Activated CD4-positive, alpha-beta T cell treated with anti-CD3 and anti-CD28 coated beads, Interleukin-2, amount 10 ng/mL, durations not matched to agents 7 days and 5 days (primary cell): ENCODE data around the gene GAGE12H. TPM values are rescaled to one million over a fixed set of nuclear protein-coding genes. Genes with fewer than 3 reads are reported as not detected.

ENCODE experiments used
- CTCF ChIA-PET: fragments of 350-600 bp; sonication (Branson Sonifier 250); formaldehyde crosslinking; loops from one replicate; lab custom pipeline; 2021; ENCODE audit warnings: antibody characterized with exemption; lab: Charles Lee
- POLR2A ChIA-PET: fragments of 350-600 bp; sonication (Branson Sonifier 250); formaldehyde crosslinking; loops from one replicate; lab custom pipeline; 2021; ENCODE audit warnings: antibody characterized with exemption; lab: Charles Lee
- DNase-seq: peaks from one replicate; pipeline ENCODE4 v3.0.0-alpha.2; 2020
- H3K27ac Mint-ChIP-seq: one replicate; pipeline ENCODE4 v1.8.0; 2021; ENCODE audit warnings: mild to moderate bottlenecking, moderate library complexity, mixed read lengths
- H3K27me3 Mint-ChIP-seq: one replicate; pipeline ENCODE4 v1.8.0; 2021; ENCODE audit warnings: mixed read lengths
- H3K36me3 Mint-ChIP-seq: one replicate; pipeline ENCODE4 v1.8.0; 2021; ENCODE audit warnings: low read depth, mixed read lengths
- H3K4me1 Mint-ChIP-seq: one replicate; pipeline ENCODE4 v1.8.0; 2021; ENCODE audit warnings: mixed read lengths
- H3K4me3 Mint-ChIP-seq: one replicate; pipeline ENCODE4 v1.8.0; 2021; ENCODE audit warnings: mild to moderate bottlenecking, moderate library complexity, mixed read lengths
- H3K9me3 Mint-ChIP-seq: one replicate; pipeline ENCODE4 v1.8.0; 2021; ENCODE audit warnings: mixed read lengths
- total RNA-seq, 2 experiments: library from RNA; stranded (reverse); gene quantifications; one replicate each; pipeline ENCODE4 v1.2.3, GENCODE V29; 2021

GAGE12H gene
- total RNA-seq, 2 experiments from 2014 or later: not detected

DNA sequence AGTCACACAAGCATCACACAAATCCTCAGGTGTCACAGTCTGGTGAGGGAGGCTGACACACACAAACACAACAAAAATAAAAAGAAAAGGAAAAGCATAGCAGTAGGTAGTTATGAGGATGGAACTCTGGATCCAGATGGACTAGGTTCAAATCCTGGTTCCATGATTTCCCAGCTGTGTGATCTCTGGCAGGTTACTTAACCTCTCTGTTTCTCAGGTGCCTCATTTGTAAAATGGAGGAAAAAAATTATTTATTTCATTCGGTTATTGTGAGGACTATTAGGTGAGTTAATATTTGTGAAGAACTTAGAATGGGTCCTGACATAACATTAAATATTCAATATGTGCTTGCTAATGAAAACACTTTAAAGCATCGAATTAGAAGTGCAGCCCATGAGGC is 38.8 kb downstream of the GAGE12H start:
- no peak for DNase-seq

DNA sequence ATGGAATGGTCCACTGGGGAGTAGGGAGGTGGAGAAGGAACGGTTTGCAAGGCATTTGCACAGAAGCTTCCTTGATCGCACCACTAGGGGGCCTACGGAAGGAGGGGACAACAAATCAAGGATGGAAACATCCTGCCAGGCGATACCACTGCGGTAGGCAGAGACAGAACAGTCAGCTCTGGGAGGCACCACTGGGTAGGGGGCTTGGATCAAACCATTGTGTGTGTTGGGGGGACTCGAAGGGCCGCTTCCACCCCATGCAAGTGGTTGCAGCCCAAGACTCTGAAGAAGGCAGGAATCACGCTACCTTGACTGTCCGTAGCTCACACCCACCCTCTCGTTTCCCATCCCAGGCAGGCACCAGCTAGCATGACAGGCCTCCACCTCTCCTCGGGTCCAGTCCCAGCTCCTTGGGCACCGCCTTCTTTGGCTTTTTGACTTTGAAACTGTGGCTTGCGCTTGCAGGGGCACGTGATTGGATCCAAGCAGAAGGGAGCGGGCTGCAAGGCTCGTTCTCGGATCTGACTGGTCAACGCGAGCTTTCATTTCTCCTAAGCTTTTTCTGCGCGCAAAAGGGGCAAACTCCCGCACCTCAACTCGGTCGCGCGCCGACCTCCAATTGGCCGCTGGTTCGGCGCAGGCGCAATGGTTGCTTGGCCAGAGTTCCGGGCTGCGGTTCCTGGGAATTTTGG is 47.5 kb downstream of the GAGE12H start:
- peaks cover 6% of the 10 kb centered on the region for H3K4me1 Mint-ChIP-seq
- DNase-seq: peak; percentile 60
- H3K9me3 Mint-ChIP-seq: peaks cover 2% of the 10 kb centered on the region
- POLR2A ChIA-PET: no interaction called here
- H3K27me3 Mint-ChIP-seq: peaks cover 2% of the 10 kb centered on the region
- CTCF ChIA-PET: interaction anchor here (0.9 to 1.7 kb wide), 2 partner anchors 12 to 17 kb away, joined by 3 to 4 read pairs; no protein-coding TSS in a partner anchor
- peak overlapping the region; percentile 63 for H3K27ac Mint-ChIP-seq
- H3K4me3 Mint-ChIP-seq: peak overlapping the region; percentile 71
- peaks cover 1% of the 10 kb centered on the region for H3K36me3 Mint-ChIP-seq

More for the DNA sequence above, 38.8 kb downstream of the GAGE12H start:
- ChIA-PET CTCF (no interaction called here), POLR2A (no interaction called here)
- Mint-ChIP-seq H3K4me1 (no peaks in the 10 kb centered on the region), H3K9me3 (peaks cover 2% of the 10 kb centered on the region), H3K27me3 (no peaks in the 10 kb centered on the region), H3K36me3 (no peaks in the 10 kb centered on the region), H3K27ac (no peak overlapping the region), H3K4me3 (no peak overlapping the region)

Other genes starting within 250 kb of the GAGE12H start
- gene GAGE13, start 248.4 kb upstream of the GAGE12H start, total RNA-seq: not detected
- gene GAGE12C, start 47.8 kb upstream of the GAGE12H start, total RNA-seq: not detected
- gene GAGE12D, start 38.2 kb upstream of the GAGE12H start, total RNA-seq: not detected
- gene GAGE12E, start 28.7 kb upstream of the GAGE12H start, total RNA-seq: not detected
- not detected for gene GAGE12F, start 19.1 kb upstream of the GAGE12H start, total RNA-seq
- not detected for gene GAGE12G, start 9.5 kb upstream of the GAGE12H start, total RNA-seq
- not detected for gene GAGE2A, start 9.5 kb downstream of the GAGE12H start, total RNA-seq
- not detected for gene GAGE1, start 19.1 kb downstream of the GAGE12H start, total RNA-seq
- gene PAGE1, start 116.0 kb downstream of the GAGE12H start, total RNA-seq: not detected
- gene PAGE4, start 249.4 kb downstream of the GAGE12H start, total RNA-seq: not detected